ENCODE measurements around the gene NAT16. TPM values are rescaled to one million over a fixed set of nuclear protein-coding genes. Genes with fewer than 3 reads are reported as not detected.
A peak's percentile ranks its signal among the peaks of the same experiment; 100 is the strongest.

Gene NAT16
- total and polyA plus RNA-seq, 9 of the 15 experiments (the other 6 are each of a cell fraction or from before 2014, with no cell fraction given) = 0.04 TPM; not detected in 8

DNA sequence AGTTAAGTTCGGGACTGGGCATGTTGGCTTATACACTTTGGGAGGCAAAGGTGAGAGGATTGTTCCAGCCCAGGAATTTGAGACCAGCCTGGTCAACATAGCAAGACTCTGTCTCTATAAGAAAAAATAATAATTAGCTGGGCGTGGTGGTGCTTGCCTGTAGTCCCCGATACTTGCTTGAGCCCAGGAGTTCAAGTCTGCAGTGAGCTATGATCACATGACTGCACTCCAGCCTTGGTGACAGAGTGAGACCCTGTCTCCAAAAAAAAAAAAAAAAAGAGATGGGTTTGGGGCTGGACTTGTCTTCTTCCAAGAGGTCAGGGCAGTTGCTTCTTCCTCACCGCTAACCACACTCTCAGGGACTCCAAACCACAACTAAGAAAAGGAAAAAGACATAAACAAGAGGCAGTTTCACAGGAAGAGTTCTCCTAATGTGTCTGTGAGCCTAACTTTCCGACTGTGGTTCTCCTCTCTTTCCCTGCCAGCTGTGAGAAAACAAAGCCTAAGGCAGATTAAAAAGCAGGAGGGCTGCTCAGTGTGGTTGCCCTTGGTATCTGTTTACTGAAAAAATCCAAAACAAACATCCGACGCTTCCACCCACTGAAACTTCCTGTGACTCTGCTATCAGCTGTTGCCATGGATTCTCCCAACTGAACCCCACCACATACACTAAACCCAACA lies 55.6 kb downstream of the NAT16 start (continued):
- TF ChIP-seq, protein P1, sequence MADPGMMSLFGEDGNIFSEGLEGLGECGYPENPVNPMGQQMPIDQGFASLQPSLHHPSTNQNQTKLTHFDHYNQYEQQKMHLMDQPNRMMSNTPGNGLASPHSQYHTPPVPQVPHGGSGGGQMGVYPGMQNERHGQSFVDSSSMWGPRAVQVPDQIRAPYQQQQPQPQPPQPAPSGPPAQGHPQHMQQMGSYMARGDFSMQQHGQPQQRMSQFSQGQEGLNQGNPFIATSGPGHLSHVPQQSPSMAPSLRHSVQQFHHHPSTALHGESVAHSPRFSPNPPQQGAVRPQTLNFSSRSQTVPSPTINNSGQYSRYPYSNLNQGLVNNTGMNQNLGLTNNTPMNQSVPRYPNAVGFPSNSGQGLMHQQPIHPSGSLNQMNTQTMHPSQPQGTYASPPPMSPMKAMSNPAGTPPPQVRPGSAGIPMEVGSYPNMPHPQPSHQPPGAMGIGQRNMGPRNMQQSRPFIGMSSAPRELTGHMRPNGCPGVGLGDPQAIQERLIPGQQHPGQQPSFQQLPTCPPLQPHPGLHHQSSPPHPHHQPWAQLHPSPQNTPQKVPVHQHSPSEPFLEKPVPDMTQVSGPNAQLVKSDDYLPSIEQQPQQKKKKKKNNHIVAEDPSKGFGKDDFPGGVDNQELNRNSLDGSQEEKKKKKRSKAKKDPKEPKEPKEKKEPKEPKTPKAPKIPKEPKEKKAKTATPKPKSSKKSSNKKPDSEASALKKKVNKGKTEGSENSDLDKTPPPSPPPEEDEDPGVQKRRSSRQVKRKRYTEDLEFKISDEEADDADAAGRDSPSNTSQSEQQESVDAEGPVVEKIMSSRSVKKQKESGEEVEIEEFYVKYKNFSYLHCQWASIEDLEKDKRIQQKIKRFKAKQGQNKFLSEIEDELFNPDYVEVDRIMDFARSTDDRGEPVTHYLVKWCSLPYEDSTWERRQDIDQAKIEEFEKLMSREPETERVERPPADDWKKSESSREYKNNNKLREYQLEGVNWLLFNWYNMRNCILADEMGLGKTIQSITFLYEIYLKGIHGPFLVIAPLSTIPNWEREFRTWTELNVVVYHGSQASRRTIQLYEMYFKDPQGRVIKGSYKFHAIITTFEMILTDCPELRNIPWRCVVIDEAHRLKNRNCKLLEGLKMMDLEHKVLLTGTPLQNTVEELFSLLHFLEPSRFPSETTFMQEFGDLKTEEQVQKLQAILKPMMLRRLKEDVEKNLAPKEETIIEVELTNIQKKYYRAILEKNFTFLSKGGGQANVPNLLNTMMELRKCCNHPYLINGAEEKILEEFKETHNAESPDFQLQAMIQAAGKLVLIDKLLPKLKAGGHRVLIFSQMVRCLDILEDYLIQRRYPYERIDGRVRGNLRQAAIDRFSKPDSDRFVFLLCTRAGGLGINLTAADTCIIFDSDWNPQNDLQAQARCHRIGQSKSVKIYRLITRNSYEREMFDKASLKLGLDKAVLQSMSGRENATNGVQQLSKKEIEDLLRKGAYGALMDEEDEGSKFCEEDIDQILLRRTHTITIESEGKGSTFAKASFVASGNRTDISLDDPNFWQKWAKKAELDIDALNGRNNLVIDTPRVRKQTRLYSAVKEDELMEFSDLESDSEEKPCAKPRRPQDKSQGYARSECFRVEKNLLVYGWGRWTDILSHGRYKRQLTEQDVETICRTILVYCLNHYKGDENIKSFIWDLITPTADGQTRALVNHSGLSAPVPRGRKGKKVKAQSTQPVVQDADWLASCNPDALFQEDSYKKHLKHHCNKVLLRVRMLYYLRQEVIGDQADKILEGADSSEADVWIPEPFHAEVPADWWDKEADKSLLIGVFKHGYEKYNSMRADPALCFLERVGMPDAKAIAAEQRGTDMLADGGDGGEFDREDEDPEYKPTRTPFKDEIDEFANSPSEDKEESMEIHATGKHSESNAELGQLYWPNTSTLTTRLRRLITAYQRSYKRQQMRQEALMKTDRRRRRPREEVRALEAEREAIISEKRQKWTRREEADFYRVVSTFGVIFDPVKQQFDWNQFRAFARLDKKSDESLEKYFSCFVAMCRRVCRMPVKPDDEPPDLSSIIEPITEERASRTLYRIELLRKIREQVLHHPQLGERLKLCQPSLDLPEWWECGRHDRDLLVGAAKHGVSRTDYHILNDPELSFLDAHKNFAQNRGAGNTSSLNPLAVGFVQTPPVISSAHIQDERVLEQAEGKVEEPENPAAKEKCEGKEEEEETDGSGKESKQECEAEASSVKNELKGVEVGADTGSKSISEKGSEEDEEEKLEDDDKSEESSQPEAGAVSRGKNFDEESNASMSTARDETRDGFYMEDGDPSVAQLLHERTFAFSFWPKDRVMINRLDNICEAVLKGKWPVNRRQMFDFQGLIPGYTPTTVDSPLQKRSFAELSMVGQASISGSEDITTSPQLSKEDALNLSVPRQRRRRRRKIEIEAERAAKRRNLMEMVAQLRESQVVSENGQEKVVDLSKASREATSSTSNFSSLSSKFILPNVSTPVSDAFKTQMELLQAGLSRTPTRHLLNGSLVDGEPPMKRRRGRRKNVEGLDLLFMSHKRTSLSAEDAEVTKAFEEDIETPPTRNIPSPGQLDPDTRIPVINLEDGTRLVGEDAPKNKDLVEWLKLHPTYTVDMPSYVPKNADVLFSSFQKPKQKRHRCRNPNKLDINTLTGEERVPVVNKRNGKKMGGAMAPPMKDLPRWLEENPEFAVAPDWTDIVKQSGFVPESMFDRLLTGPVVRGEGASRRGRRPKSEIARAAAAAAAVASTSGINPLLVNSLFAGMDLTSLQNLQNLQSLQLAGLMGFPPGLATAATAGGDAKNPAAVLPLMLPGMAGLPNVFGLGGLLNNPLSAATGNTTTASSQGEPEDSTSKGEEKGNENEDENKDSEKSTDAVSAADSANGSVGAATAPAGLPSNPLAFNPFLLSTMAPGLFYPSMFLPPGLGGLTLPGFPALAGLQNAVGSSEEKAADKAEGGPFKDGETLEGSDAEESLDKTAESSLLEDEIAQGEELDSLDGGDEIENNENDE (IDR thresholded peaks at IDR 0.05; ENCODE audit: low read depth, low read length) = no peak
- TF ChIP-seq NR2C2 (CRISPR knock-in tag; IDR thresholded peaks at IDR 0.05) (no peak), NR2C2 (tag; IDR thresholded peaks at IDR 0.05) (peak; percentile 32; the same call in 1 of the 2 replicates), ZNF324 (CRISPR knock-in tag; IDR thresholded peaks at IDR 0.05) (no peak), POLR3A (IDR thresholded peaks at IDR 0.05; ENCODE audit: borderline replicate concordance, extremely low read depth, insufficient read depth, insufficient read length) (no peak), FOXM1 (IDR thresholded peaks at IDR 0.05; ENCODE audit: low read depth) (no peak), FOXM1 (CRISPR knock-in tag; IDR thresholded peaks at IDR 0.05; ENCODE audit: low read depth) (no peak), FOXJ2 (tag; IDR thresholded peaks at IDR 0.05) (peak; percentile 93), RAD51 (IDR thresholded peaks at IDR 0.05; ENCODE audit: borderline replicate concordance, low read depth) (peak; percentile 35; the same call in 1 of the 2 replicates), E2F3 (CRISPR knock-in tag; IDR thresholded peaks at IDR 0.05) (no peak)
- TF ChIP-seq, protein P2, sequence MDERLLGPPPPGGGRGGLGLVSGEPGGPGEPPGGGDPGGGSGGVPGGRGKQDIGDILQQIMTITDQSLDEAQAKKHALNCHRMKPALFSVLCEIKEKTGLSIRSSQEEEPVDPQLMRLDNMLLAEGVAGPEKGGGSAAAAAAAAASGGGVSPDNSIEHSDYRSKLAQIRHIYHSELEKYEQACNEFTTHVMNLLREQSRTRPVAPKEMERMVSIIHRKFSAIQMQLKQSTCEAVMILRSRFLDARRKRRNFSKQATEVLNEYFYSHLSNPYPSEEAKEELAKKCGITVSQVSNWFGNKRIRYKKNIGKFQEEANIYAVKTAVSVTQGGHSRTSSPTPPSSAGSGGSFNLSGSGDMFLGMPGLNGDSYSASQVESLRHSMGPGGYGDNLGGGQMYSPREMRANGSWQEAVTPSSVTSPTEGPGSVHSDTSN (CRISPR knock-in tag; IDR thresholded peaks at IDR 0.05; ENCODE audit: low read depth) = no peak
- TF ChIP-seq, protein P2 (tag; conservative IDR thresholded peaks at IDR 0.05; ENCODE audit: low read depth) = no peak
